SHP77 treated with DMSO at 0.1 percent for 48 hours (cell line): ENCODE measurements around the gene HS1BP3.

ENCODE experiments used
- DNase-seq: peaks from one replicate; lab custom pipeline; 2025; lab: John Stamatoyannopoulos, UW

HS1BP3 gene

DNA sequence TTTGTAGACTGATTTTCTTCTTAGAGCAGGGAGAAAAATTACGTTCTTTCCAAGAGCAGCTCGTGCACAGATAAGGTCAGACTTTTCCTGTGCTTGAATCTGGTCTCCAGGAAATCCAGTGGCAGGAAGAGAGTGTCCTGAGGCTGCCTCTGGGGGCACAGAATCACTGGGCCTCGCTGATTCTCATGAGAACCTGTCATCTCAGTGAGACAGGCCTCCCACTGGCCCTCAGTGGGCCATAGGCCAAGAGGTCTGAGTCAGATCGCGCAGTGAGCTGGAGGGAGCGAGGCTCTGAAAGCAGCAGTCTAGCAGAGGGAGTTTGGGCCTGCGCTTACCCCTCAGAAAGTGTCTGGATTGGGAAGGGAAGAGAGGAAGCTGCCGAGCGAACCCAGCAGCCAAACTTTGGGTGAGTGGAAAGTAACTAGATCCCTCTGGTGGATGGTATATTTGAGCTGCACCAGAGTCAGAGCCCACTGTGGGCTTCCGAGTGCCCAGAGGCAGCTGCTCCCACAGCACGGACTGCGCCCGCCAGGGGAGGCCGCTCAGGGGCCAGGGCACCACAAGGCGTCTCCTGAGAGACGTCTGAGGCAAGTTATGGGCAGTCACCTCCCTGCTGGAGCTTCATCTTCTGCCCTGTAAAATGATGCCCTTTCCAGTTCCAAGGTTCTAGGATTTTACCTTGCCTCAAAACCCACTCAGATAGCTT lies 24.2 kb upstream of the HS1BP3 start:
- no peak for DNase-seq

DNA sequence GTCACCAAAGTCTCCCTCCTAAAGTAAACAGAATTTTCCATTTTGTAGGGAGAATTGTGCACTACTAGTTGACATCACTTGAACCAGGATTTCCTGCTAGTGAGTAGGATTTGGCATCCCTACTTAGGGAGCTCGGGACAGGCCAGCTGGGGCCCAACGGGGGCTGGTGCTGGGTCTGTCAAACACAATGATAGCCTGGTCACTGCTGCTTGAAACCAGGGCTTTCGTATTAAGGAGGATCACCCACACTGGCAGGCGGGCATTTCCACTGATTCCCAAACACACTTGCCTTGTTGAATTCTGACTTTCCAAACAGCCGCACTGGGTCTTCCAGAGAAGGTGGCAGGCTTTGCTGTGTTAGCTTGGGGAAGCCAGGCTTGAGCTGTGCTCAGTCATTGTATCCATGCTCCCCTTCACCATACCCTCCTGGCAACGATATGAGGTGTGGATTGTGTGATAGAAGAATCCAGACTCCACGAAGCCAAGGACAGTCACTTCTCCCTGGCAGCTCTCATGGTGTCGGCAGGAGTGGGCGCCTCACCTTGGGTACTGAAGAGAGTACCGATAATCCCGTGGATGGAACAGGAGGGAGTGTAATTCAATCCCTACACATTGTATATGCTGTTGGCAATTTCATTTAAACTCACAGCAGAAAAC lies 23.5 kb upstream of the HS1BP3 start:
- DNase-seq, result no peak

DNA sequence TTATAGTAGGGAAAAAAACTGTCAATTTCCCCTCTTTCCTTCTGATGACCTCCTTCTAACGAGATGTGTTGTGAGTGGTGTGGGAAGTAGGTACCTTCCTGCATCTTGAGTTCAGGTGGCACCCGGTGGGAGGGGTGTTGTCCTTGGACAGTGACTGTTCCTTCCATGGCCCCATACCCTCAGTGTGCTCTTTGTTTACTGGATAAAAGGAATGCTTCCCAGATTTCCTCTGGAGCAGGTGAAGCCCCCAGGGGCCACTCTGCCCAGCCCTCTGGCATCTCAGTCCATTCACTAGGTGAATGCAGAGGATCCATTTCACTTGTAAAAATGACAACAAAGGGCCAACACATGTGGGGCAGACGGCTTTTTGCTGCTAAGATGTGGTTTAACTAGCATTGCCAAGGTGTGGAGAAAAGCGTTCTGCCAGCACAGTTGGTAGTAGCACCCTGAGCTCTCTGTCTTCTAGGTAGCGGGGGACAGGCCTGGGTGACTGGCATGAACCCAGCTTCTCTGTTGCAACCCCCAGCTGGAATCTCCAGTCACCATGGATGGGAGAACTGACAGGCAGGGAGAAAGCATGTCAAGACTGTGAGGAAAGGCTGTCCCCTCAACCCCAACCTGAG lies 22.9 kb upstream of the HS1BP3 start:
- no peak for DNase-seq

DNA sequence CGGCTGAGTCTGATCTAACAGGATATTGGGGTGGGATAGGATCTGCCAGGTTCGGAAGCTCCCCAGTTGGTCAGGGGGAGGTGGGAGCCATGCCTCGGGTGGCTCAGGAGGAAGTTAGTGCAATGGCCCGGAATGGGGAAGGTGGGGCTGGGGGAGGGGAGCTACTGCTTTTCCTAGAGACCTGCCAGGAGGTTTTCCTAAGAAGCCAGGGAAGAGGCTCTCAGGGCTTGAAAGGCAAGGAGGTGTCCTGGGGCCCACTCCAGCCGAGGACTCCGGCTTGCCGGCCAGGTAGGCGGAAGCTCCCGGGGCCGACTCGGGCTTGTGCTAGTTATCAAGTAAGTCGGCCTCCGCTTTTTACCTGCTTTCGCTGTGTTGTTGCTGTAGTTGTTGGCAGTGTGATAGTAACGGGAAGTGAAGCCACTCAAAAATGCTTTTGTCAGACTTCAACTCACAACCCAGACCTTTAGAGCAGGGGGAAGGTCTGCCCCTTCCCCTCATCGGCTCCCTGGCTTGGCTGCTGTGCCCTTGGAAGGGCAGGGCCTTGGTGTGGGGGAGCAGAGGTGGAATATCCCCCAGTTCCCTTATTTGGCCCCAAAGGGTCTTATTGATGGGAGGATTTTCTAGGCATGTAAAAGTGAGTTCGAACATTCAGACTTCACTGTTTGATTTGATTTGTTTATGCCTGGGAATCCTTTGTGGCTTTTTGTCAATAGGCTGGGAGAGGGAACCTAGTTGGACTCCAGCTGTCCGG lies 21.5 kb upstream of the HS1BP3 start:
- DNase-seq, result no peak

DNA sequence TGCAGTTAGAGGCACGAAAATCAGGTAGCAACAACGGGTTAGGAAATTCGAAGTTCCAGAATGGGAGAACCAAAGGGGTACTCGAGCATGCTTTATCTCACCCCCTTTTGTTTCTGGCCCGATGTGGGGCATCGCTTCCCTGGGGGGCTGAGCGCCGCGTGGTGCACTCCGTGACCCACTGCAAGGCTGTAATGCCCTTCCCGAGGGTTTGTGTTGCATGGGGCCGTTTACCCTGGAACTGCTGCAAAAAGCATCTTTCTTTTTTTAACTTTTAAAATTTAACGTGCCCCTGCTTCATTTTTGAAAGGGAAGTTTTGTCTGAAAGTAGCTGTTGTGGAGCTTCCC lies 20.8 kb upstream of the HS1BP3 start:
- DNase-seq, result no peak

DNA sequence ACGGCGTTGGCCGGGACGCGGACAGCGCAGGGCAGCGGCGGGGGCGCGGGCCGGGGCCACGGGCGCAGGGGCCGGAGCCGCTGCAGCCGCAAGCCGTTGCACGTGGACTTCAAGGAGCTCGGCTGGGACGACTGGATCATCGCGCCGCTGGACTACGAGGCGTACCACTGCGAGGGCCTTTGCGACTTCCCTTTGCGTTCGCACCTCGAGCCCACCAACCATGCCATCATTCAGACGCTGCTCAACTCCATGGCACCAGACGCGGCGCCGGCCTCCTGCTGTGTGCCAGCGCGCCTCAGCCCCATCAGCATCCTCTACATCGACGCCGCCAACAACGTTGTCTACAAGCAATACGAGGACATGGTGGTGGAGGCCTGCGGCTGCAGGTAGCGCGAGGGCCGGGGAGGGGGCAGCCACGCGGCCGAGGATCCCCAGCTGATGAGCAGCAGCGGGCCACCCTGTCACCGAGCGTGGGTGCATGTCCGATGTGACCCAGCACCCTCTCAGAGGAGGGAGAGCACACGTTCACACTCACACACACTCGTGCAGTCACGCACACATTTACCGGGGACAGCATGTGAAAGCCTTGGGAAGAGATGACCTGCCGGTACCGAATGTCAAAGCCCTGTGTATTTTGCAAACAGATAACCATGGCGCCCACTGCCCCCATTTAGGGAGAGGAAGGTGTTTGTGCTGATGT lies 20.3 kb upstream of the HS1BP3 start:
- DNase-seq, result no peak

DNA sequence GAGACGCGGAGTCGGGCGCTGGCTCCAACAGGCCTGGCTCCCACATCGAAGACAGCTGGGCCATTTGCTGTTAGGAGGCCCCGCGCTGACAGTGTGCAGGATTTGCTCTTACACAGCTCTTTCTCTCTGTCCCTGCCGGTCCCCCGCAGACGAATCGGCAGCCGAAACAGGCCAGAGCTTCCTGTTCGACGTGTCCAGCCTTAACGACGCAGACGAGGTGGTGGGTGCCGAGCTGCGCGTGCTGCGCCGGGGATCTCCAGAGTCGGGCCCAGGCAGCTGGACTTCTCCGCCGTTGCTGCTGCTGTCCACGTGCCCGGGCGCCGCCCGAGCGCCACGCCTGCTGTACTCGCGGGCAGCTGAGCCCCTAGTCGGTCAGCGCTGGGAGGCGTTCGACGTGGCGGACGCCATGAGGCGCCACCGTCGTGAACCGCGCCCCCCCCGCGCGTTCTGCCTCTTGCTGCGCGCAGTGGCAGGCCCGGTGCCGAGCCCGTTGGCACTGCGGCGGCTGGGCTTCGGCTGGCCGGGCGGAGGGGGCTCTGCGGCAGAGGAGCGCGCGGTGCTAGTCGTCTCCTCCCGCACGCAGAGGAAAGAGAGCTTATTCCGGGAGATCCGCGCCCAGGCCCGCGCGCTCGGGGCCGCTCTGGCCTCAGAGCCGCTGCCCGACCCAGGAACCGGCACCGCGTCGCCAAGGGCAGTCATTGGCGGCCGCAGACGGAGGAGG lies 19.6 kb upstream of the HS1BP3 start:
- DNase-seq, result no peak

DNA sequence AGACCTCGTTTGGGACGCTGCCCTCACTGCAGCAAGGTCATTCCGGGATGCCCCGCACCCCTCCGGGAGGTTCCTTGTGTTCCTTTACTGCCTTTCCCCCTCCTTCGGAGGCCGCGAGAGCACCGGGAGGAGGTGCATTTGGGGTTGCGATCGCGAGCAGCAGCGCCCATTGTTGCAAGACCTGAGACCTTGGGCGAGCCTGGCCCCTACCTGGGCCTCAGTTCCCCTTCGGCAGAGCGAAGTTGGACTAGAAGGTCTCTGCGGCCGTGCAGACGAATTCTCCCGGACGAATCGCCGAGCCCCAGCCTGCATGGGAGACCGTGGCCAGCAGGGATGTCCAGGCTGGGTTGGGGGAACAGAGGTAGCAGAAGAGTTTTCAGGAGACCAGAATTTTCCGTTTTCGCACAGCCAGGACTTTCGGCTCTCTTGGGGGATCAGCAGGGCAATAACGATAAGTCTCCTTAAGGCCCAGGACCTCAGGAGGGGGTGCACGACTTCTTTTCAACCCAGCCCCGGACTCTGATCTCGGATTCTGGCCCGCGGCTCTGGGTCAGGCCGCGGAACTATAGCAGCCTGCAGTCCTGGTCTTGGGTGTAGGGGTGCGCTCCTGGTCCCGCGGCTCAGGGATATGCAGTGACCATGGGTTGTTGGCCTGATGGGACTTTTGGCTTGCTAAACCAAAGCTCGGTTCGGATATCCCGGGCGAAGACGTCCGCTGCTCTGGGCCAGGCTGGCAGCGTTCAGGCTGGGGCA lies 18.8 kb upstream of the HS1BP3 start:
- DNase-seq, result no peak

DNA sequence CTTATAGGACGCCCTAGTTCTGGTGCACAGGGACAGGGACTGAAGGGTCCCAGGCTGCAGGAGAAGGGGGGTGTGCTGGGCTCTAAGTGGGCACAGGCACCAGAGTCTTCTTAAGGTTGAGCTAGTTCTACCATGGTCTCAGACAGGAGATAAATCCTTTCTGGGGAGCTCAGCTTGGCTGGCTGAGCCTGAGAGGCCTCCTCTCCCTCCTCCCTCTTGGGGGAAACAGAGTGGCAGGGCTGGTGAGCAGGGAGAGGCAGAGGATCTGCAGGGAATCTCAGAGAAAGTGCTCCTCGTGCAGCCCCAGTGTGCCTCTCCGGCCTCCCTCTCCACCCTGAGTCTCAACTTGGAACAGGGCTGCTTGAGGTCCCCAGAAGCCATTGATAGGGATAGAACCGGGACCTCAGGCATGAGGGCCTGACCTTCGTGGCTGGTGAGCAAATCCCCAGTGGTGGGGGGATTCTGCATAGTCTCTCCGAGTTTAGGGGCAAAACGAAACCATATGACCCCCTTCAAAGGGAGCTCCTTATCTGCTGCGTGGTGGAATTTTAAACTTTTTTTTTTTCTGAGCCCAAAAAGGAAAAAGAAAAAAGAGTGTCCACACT lies 18.1 kb upstream of the HS1BP3 start:
- no peak for DNase-seq

DNA sequence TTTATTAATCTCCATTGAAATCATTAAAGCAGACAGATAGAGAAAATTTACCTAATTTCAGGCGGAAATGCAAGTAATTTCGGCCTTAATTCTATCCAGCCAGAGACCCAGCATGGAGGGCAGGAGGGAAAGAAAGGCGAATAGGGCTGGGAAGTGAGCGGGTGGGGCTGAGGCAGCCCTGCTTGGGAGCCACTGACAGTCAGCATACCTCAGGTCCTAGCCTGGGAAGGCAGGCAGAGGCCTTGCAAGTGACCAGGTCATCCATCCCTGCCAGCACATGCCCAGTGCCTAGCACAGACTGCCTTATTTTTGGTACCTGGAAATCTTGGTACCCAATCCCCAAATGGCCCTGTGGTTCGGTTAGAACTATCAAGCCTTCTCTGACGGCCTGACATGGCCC lies 17.6 kb upstream of the HS1BP3 start:
- no peak for DNase-seq

DNA sequence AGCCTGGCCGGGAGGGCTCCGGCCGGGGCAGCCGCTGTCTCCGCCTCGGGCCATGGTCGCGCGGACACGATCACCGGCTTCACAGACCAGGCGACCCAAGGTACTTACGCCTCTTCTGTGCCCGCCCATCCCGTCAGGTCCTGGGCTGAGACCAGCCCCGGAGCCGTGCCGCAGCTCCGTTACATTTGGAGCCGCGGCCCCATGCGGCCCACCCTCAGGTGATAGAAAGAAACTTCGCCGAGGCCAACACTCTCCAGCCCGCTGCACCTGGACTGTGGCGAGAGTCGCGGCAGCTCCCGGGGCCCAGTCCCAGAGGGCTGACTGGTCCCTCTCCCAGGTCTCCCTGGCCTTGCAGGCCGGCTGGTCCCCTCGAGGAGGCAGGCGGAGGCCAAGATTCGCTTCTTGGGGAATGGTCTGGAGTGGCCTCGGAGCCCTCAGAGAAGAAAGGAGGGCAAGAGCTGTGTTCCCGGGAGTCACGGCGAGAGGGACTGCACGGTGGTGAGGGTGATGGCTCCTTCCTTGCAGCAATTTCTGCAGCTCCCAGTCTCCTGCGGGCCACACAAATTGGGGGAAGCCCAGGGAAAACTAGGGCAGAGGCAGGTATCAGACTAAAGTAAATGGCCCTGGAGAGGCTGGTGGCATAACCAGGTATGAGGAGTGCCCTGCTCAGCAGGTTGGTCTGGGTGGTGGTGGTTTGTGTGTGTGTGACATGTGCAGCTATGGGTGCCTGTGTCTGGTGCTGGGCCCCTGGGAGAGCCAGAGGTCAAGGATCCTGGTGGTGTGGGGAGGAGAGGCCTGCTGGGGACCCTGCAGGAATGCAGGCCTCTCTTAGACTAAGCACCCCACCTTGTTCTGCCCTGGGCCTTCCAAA lies 16.9 kb upstream of the HS1BP3 start:
- no peak for DNase-seq

DNA sequence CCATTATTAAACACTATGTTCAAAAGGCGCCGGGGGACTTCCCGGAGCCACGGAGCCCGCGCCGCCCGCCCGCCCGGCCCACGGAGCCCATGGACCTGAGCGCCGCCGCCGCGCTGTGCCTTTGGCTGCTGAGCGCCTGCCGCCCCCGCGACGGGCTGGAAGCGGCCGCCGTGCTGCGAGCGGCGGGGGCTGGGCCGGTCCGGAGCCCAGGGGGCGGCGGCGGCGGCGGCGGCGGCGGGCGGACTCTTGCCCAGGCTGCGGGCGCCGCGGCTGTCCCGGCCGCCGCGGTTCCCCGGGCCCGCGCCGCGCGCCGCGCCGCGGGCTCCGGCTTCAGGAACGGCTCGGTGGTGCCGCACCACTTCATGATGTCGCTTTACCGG lies 16.2 kb upstream of the HS1BP3 start:
- DNase-seq, result no peak

DNA sequence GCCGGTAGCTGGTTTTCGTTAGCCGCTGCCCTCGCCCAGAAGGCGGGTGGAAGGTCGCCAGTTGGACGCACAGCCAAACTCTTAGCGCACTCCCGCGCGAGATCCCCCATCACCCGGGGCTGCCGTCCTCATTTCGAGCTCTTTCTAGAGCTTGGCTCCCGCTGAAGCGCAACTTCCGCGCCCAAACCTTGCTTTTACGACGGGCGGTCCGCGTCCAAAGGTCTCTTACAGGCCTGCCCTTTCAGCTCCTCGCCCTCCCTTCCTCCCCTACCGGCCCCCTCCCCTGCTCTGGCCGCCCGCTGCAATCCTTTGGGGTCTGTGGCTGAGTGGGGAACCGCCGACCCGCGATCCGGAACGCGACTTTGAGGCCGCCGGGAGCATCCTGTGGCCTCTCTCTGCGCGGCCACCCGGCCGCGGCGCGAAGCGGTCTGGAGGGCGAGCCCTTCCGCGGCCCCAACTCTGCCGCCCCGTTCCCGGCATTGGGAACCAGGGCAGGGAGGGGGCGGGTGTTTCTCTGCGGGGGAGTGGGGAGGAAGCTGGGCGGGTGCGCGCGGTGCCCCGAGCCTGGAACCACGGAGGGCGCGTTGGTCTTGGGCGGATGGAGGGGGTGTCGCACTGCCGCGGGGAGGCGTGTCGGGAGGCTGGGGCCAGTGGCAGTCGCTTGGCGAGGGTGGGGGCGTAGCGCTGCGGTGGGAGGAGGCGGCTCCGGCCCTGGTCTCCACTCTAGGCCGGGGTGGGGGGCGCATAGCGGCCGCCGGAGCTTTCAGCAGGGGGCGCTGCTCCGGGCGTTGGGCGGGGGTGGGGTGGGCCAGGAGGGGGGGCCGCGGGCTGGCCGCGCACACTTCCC lies 15.6 kb upstream of the HS1BP3 start, which contains the start of gene GDF7:
Gene GDF7 (plus strand): TSS at position 841 of the 847 bp plus-strand sequence. CDS start 96 bp downstream, outside the sequence.
- no peak for DNase-seq

DNA sequence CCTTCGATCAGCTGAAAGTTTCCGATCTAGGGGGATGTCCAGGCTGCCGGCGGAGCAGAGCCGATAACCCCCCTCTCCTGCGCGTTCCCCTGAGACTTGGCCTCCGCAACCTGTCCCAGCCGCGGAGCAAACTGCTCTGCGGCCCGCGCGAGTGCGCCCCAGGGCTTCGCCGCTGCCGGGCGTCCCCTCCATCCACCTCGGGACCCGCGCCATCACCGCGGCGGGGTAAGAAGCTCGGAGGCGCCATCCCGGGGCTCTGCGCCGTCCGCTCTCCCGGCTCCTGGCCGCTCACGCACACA lies 15.1 kb upstream of the HS1BP3 start:
- DNase-seq, result no peak

DNA sequence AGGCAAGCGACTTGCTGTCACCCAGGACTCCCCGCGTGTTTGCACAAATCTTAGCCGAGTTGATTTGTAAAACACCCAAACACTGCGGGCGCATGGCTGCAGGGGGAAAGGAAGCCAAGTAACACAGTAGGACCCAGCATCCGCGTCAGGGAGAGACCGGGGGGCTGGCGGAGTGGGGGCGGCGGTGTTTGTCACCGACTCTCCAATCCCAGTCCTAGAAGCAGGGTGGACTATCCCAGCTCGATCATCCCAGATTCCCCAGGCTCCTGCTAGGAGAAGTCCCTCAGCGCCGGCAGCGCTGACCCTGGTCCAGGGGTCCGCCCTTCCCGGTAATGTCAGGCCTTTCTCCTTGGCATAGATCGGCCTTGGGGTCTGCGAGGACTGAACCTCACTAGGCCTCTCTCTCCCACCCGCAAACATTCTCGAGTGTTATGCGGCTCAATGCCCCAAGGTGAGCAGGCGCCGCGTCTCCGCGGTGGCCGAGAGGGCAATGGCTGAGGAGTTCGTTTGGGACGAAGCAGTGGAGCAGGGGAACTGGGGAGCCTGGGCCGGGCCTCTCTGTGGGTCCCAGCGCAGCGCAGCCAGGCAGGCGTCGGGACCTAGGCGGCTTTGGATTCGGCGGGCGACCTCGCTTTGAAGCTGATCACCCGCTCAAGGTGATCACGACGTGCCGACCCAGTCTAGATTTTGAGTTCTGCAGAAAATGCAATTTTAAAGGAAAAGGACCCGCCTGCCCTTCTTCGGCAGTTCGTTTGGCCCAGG lies 14.5 kb upstream of the HS1BP3 start:
- DNase-seq, result no peak

DNA sequence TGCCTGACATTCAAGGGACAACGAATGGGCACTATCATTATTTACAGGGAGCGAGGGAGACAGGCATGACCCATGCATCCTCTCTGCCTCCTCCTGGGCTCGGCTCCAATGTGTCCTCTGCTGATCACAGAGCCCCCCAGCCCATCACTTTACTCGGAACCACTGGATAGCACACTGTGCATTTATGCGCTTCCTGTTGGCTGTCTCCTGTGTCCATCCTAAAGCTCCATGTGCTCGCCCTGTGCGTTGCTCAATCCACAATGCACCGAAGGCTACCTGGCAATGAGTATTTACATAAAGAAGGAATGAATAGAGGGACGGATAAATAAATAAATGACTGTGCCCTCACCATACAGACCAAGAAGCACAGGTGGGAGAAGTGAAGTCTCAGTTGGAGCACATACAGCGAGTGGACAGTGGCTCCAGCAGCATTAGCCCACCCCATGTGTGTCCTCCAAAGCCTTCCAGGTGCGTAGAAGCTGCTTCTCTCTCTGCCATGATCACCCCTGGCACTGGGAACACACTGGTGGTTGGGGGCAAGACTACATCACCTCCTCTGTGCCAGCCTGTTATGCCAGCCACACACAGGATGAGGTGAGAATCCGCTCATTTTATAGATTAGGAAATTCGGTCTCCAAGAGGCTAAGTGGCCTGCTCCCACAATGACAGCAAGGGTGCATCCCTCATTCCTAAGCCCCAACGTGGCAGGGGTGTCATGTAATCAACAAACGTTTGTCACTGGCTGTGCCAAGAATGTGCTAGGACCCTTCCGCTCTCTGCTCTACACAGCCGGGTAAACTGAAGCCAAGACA lies 13.7 kb upstream of the HS1BP3 start:
- DNase-seq, result no peak

DNA sequence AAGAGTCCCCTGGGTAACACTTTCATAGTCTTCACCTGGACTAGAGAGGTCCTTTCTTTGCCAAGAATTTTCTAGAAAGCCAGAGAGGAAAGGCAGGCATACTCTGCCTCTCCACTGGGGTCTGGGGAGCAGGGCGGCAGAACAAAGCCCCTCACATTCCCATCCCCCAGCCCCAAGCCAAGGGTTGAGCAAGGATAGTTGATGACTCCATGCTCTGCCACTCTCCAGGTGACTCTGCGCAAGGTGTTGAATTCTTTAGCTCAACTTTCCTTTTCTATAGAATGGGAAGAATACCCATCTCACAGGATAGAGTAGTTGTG lies 13.1 kb upstream of the HS1BP3 start:
- no peak for DNase-seq
